Myocyte (in vitro differentiated cells): ENCODE measurements around the gene TNRC6A. TPM values are rescaled to one million over a fixed set of nuclear protein-coding genes. Genes with fewer than 3 reads are reported as not detected.

Experiments
- DNase-seq: peaks from one replicate; pipeline ENCODE4 v3.0.0-alpha.2; 2012; ENCODE audit warnings: low read depth
- total RNA-seq: library from RNA; depleted of rRNA; stranded (reverse); fragments of >200 nt; gene quantifications from 2 replicates; pipeline ENCODE4 v1.2.3, GENCODE V29; 2014

Gene TNRC6A
- total RNA-seq, 1 donor from 2014 or later: 15.0 TPM

GRCh38 chr16:24869033-24869432 is 139.6 kb downstream of the TNRC6A start:
- DNase-seq: no peak

DNA sequence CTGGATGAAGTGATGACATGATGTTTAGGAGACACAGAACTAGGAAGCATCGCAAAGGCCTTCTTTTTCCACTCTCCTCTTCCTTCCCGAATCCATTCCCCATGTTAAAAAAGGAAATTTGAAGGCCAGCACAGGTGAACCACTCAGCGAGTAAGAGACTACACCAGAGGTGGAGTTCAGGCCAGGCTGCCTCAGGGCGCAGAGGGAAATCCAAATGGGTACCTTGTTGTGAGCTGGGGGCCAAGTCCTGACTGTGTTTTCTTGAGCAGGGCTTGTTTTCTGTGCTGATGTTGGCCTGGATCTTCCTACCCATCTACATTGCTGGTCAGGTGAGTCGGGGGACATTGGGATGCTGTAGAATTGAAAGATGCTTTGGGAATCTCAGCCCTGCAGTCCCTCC is 142.4 kb downstream of the TNRC6A start:
- no peak for DNase-seq

DNA sequence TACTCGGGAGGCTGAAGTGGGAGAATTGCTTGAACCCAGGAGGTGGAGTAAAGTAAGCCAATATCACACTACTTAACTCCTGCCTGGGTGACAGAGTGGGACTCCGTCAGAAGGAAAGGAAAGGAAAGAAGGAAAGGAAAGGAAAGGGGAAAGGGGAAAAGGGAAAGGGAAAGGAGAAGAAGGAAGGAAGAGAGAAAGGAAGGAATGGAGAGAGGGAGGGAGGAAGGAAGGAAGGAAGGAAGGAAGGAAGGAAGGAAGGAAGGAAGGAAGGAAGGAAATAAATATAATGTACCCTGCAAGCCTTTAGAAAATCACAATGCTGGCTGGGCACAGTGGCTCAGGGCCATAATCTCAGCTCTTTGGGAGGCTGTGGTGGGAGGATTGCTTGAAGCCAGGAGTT is 143.6 kb downstream of the TNRC6A start:
- no peak for DNase-seq

DNA sequence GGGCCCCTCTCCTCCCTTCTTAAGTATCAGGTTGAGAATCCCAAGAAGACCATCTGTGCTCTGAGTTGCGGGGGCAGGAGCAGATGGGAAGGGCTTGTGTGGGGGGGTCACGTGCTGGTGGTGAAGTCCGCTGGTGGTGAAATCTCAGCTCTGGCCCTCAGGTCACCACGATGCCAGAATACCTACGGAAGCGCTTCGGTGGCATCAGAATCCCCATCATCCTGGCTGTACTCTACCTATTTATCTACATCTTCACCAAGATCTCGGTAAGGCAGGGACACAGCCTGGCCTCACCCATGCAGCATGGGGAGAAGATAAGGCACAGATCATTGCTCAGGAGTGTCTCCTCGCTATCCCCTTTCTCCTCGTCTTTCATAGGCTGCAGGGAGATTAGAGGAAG is 146.0 kb downstream of the TNRC6A start:
- no peak for DNase-seq

Other genes starting within 250 kb of the TNRC6A start
- 38.4 and 56.4 TPM in 2 replicates for gene RBBP6, start 190.1 kb upstream of the TNRC6A start, total RNA-seq
- 0.26 TPM in 1 of 2 replicates, not detected in the other for gene SLC5A11, start 116.3 kb downstream of the TNRC6A start, total RNA-seq